SH-SY5Y (cell line): ENCODE results near the gene CRYAB.

Experiments used
- GATA2 ChIP-seq: IDR thresholded peaks from 2 replicates; pipeline ENCODE4 v1.6.1; 2011; ENCODE audit warnings: mild to moderate bottlenecking, low read depth, low read length
- GATA3 ChIP-seq: IDR thresholded peaks from 2 replicates; pipeline ENCODE4 v1.6.1; 2011; ENCODE audit warnings: low read depth, mild to moderate bottlenecking, low read length, moderate library complexity

- TF ChIP-seq GATA2 (no peak), GATA3 (no peak)
These were observed 11.8 kb upstream of the CRYAB start for GRCh38 chr11:111923351-111923788.
